HG03354 (cell line): ENCODE measurements around the gene LGR5.

Experiments
- ATAC-seq: cut with Tn5 transposase; IDR thresholded peaks from one replicate; pipeline ENCODE4 v1.9.1; 2021; ENCODE audit warnings: mild to moderate bottlenecking; ENCODE audit not compliant: unreplicated experiment, poor library complexity, severe bottlenecking

LGR5 gene

GRCh38 chr12:71438670-71439361 lies 782 bp upstream of the LGR5 start:
- no peak for ATAC-seq

- peak; percentile 2 for ATAC-seq
Measured at GRCh38 chr12:71439362-71439612, 311 bp upstream of the LGR5 start.

DNA sequence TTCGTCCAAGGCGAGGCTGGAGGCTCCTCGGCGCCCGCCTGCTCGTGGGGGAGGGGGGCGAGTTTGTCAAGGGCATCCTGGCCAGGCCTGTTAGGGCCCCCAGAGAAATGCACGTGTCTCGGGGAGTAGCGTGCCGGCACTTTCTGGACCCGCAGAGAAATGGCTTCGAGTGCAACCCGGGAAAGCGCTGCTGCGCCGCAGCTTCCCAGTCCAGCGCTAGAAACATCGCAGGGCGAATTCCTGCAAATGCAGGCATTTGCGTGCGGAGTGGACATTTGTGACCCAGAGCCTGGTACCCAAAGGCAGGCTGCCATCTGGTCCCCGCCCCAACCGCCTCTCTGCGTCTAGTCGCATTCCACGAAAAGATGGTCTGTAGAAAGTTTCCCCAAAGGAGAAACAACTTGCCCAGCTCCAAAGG lies 756 bp downstream of the LGR5 start:
- ATAC-seq: peak; percentile 2

DNA sequence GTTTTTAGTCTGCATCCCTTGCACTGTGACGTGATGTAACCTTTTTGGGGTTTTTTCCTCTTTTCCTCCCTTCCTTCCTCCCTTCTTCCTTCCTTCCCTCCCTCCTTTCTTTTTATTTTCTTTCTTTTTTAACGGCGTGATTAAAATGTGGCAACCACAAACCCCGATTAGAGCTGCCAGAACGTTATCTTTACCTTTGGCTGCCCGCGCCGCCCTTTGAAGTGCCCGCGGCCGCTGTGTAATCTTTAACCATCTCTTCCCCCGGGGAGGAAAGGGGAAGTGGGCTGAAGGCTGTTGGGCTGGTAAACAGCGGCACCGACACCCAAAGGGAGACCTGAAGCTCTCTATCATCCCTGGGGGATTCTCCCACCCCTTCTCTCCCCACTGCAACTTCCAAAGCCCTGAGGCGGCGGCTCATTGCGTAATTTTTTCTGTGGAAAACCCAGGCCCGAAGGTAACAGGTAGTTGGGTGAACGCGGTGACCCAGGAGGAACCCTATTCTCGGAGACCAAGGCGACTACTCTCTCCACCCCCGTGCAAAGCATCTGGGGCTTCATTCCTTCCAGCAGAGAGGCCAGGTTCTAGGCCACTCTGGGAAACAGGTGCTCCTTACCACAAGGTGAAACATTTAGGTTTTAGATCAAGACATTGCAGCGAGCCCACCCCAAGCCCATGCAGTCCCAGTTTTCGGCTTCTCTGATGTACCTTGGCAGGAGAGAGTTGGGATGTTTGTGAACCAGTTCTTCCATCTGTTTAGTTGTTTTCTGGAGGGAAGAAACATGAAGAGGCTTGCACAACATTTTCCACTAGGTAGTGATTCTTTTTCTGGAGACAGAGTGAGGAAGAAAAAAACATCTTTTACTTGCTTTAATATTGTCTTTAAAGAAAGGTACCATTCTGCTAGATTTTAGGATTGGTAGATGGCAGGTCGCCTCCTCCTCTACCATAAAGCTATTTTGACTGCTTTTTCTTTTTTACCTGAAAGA lies 1.5 kb downstream of the LGR5 start:
- ATAC-seq: peak; percentile 74

- ATAC-seq: no peak
Measured at GRCh38 chr12:71441836-71442566, 2.4 kb downstream of the LGR5 start.

- ATAC-seq: no peak
Measured at GRCh38 chr12:71442567-71442931, 3.0 kb downstream of the LGR5 start.

GRCh38 chr12:71445071-71445470 lies 5.5 kb downstream of the LGR5 start:
- ATAC-seq: no peak

DNA sequence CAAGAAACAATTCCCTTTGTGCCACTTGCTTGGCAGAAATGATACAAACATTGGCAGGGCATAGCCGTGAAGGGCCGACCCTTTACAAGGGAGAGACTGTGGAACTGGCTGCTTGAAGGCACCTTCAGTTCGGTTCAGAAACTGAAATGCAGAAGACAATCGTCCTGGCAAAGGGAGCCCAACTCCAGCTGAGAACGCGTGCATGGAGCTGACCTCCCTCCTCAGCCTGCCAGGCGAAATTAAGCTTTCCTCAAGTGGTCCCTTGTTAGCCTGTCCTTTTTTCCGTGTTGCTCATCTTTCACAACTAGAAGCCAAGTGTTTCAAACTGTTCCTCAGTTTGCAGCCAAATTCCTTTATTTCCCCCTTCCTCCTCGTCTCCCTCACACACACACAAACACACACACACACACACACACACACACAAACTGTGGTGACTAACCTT lies 8.1 kb downstream of the LGR5 start:
- no peak for ATAC-seq

- no peak for ATAC-seq
Measured at GRCh38 chr12:71448150-71448581, 8.6 kb downstream of the LGR5 start.

DNA sequence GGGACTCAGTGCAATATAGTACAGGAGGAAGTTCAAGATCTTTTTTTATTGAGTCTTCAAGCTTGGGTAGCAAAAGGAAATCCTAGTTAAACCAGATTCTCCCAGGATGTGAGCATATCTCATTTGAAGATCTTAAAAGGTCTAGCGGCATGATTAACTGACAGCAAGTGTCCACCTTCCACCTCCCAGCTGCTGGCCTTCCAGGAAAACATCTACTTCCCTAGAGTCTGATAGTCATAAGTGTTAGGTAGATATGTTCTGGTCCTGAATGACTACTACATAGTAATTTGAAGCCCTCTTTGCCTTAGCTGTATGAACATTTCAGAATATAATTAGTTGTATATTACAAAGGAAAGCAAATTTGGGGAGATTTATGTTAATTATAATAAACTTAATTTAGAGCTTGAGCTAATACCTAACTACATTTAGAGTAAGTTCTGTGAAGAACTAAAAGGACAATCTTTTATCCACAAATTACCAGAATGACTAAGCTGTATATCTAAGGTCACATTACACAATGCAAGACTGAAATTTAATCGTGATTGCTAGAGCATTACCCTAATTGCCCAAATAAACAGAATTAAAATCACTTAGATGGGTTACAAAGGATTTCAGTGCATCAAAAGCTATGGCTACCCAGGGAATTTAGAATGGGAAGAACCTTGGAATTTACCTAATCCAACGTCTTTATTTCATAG lies 9.9 kb downstream of the LGR5 start:
- ATAC-seq: no peak

GRCh38 chr12:71452006-71452405 lies 12.4 kb downstream of the LGR5 start:
- no peak for ATAC-seq

GRCh38 chr12:71455028-71455737 lies 15.6 kb downstream of the LGR5 start:
- no peak for ATAC-seq

DNA sequence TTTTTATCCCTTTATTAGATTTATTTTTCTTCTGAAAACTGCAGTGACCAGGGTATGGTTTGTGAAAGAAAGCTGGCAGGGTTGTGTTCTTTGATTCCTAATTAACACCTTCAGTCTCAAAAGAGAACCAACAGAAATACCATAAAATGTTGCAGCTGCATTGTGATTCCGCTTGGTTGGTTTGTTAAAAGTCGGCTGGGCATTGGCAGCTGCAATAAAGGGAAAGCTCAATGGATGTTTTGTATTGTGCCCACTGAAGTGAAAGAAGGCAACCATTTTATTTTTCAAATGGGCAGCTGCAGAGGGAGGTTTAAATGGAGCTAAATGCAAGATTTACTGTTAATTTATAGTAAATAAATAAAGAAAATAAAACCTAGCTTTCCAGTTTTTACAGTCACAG lies 16.7 kb downstream of the LGR5 start:
- ATAC-seq: no peak

GRCh38 chr12:71456990-71457389 lies 17.4 kb downstream of the LGR5 start:
- no peak for ATAC-seq

GRCh38 chr12:71460318-71460717 lies 20.7 kb downstream of the LGR5 start:
- no peak for ATAC-seq

GRCh38 chr12:71460850-71461609 lies 21.4 kb downstream of the LGR5 start:
- no peak for ATAC-seq

DNA sequence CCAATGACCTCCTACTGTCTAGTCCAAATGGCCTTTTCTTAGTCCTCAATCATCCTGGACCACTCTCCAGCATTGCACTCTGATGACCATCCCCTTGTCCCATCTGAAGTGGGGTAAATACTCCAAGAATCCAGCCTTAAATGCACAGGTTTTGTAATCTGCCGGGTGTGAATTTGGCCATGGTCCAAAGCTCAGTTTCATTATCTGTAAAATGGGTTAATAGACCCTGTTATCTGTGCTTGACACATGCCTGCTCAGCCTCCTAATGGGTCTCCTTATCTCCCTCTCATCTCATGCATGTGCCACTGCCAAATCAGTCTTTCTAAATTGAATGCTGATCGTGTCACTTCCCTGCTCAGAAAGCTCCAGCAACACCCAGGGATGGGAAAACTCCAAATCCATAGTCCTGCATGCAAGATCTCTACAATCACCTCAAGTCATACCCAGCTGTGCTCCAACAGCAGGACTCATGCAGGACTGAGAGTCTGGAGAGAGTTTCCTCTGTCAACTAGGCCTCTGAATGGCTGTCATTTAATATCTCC lies 22.3 kb downstream of the LGR5 start:
- no peak for ATAC-seq

- ATAC-seq: no peak
Measured at GRCh38 chr12:71465796-71466195, 26.2 kb downstream of the LGR5 start.
